ENCODE measurements around the gene POC1A. TPM values are rescaled to one million over a fixed set of nuclear protein-coding genes. Genes with fewer than 3 reads are reported as not detected.

Gene POC1A
- total and polyA plus RNA-seq, 9 of the 15 experiments (the other 6 are each of a cell fraction or from before 2014, with no cell fraction given), result 7.2 to 17.5 (median 12.1) TPM

DNA sequence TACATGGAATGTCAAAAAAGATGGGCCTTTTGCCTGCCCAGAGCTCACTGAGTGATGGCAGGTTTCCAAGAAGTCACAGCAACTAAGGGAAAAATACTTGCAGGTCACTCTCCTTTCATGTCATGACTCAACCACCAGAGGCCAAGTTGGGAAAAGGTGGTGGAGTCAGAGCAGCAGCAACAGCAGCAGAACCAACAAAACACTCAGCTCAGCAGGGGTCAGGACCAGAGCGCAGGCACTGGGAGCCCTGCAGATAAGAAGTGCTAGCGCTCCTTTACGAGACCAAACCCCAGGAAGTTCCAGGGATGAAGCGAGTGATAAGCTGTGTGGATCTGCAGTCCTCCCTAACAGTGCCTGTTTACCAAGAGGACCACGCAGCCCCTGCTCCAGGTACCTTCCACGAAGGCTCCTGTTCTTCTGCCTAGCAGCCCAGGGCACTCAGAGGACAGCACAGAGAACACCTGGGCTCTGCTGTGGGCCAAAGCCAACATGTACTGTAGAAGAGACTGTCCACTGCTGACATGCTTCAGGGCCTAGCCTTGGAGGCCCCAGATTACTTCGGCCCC, 26.0 kb downstream of the POC1A start (continued):
- TF ChIP-seq HEY1 (CRISPR knock-in tag; IDR thresholded peaks at IDR 0.05; ENCODE audit: borderline replicate concordance) (no peak), NELFE (IDR thresholded peaks at IDR 0.05; ENCODE audit: insufficient read depth, insufficient read length) (no peak), CBFA2T2 (conservative IDR thresholded peaks at IDR 0.05) (peak; percentile 57), CBX3 (IDR thresholded peaks at IDR 0.05; ENCODE audit: borderline replicate concordance in 1 of 2, low read length in 2 of 2) (no peak), HDAC2 (IDR thresholded peaks at IDR 0.05) (no peak; the same call in 1 of the 2 replicates), SLC30A9 (CRISPR knock-in tag; IDR thresholded peaks at IDR 0.05) (no peak), SRF (CRISPR knock-in tag; IDR thresholded peaks at IDR 0.05) (no peak), TCF3 (CRISPR knock-in tag; IDR thresholded peaks at IDR 0.05) (peak; percentile 66), CBX8 (IDR thresholded peaks at IDR 0.05; ENCODE audit: borderline replicate concordance, extremely low read depth, low read depth, low read length, poor library complexity, severe bottlenecking) (no peak), ZNF57 (CRISPR knock-in tag; IDR thresholded peaks at IDR 0.05) (no peak), NR4A1 (CRISPR knock-in tag; IDR thresholded peaks at IDR 0.05) (no peak), NR4A1 (tag; IDR thresholded peaks at IDR 0.05) (peak; percentile 54; the same call in 1 of the 2 replicates)
- TF ChIP-seq, protein P1, sequence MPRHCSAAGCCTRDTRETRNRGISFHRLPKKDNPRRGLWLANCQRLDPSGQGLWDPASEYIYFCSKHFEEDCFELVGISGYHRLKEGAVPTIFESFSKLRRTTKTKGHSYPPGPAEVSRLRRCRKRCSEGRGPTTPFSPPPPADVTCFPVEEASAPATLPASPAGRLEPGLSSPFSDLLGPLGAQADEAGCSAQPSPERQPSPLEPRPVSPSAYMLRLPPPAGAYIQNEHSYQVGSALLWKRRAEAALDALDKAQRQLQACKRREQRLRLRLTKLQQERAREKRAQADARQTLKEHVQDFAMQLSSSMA (CRISPR knock-in tag; IDR thresholded peaks at IDR 0.05), result no peak
- TF ChIP-seq, protein P2, sequence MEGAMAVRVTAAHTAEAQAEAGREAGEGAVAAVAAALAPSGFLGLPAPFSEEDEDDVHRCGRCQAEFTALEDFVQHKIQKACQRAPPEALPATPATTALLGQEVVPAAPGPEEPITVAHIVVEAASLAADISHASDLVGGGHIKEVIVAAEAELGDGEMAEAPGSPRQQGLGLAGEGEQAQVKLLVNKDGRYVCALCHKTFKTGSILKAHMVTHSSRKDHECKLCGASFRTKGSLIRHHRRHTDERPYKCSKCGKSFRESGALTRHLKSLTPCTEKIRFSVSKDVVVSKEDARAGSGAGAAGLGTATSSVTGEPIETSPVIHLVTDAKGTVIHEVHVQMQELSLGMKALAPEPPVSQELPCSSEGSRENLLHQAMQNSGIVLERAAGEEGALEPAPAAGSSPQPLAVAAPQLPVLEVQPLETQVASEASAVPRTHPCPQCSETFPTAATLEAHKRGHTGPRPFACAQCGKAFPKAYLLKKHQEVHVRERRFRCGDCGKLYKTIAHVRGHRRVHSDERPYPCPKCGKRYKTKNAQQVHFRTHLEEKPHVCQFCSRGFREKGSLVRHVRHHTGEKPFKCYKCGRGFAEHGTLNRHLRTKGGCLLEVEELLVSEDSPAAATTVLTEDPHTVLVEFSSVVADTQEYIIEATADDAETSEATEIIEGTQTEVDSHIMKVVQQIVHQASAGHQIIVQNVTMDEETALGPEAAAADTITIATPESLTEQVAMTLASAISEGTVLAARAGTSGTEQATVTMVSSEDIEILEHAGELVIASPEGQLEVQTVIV (CRISPR knock-in tag; IDR thresholded peaks at IDR 0.05; ENCODE audit: borderline replicate concordance), result no peak
- TF ChIP-seq, protein P3, sequence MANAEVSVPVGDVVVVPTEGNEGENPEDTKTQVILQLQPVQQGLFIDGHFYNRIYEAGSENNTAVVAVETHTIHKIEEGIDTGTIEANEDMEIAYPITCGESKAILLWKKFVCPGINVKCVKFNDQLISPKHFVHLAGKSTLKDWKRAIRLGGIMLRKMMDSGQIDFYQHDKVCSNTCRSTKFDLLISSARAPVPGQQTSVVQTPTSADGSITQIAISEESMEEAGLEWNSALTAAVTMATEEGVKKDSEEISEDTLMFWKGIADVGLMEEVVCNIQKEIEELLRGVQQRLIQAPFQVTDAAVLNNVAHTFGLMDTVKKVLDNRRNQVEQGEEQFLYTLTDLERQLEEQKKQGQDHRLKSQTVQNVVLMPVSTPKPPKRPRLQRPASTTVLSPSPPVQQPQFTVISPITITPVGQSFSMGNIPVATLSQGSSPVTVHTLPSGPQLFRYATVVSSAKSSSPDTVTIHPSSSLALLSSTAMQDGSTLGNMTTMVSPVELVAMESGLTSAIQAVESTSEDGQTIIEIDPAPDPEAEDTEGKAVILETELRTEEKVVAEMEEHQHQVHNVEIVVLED (CRISPR knock-in tag; IDR thresholded peaks at IDR 0.05), result no peak
- TF ChIP-seq, protein P4, sequence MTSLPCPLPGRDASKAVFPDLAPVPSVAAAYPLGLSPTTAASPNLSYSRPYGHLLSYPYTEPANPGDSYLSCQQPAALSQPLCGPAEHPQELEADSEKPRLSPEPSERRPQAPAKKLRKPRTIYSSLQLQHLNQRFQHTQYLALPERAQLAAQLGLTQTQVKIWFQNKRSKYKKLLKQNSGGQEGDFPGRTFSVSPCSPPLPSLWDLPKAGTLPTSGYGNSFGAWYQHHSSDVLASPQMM (CRISPR knock-in tag; IDR thresholded peaks at IDR 0.05), result no peak
- TF ChIP-seq, protein P5, sequence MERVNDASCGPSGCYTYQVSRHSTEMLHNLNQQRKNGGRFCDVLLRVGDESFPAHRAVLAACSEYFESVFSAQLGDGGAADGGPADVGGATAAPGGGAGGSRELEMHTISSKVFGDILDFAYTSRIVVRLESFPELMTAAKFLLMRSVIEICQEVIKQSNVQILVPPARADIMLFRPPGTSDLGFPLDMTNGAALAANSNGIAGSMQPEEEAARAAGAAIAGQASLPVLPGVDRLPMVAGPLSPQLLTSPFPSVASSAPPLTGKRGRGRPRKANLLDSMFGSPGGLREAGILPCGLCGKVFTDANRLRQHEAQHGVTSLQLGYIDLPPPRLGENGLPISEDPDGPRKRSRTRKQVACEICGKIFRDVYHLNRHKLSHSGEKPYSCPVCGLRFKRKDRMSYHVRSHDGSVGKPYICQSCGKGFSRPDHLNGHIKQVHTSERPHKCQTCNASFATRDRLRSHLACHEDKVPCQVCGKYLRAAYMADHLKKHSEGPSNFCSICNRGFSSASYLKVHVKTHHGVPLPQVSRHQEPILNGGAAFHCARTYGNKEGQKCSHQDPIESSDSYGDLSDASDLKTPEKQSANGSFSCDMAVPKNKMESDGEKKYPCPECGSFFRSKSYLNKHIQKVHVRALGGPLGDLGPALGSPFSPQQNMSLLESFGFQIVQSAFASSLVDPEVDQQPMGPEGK (CRISPR knock-in tag; IDR thresholded peaks at IDR 0.05; ENCODE audit: borderline replicate concordance), result no peak
- TF ChIP-seq, protein P6, sequence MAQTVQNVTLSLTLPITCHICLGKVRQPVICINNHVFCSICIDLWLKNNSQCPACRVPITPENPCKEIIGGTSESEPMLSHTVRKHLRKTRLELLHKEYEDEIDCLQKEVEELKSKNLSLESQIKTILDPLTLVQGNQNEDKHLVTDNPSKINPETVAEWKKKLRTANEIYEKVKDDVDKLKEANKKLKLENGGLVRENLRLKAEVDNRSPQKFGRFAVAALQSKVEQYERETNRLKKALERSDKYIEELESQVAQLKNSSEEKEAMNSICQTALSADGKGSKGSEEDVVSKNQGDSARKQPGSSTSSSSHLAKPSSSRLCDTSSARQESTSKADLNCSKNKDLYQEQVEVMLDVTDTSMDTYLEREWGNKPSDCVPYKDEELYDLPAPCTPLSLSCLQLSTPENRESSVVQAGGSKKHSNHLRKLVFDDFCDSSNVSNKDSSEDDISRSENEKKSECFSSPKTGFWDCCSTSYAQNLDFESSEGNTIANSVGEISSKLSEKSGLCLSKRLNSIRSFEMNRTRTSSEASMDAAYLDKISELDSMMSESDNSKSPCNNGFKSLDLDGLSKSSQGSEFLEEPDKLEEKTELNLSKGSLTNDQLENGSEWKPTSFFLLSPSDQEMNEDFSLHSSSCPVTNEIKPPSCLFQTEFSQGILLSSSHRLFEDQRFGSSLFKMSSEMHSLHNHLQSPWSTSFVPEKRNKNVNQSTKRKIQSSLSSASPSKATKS (CRISPR knock-in tag; IDR thresholded peaks at IDR 0.05), result no peak

All from K562 (cell line).